Measurements from ENCODE around the gene PLD4. TPM values are rescaled to one million over a fixed set of nuclear protein-coding genes. Genes with fewer than 3 reads are reported as not detected.

PLD4 gene
- total and polyA plus RNA-seq, 2 of the 8 experiments (the other 6 are each of a cell fraction or from before 2014, with no cell fraction given), result 0.05 TPM; not detected in 1

- no peaks in the 10 kb centered on the region for H3K79me1 ChIP-seq (ENCODE audit: low read depth, low read length)
- H3K9me3 ChIP-seq (ENCODE audit: insufficient read depth in 2 of 2, low read depth in 1 of 2, low read length in 1 of 2), result peaks cover 0 to 56% of the 10 kb centered on the region in 2 experiments; a peak in 1 of 4 replicates
- H3K23ac ChIP-seq (ENCODE audit: insufficient read length), result no peak overlapping the region
- CTCF ChIA-PET (ENCODE audit: partially characterized antibody), result no interaction called here
- H3K27ac ChIP-seq (ENCODE audit: low read depth, low read length), result no peak overlapping the region
- H3K56ac ChIP-seq (replicated peaks; ENCODE audit: insufficient read length, low read depth, low read length), result no peak overlapping the region
- no peak overlapping the region for H4K5ac ChIP-seq (ENCODE audit: insufficient read length, low read depth, low read length)
- H3K9ac ChIP-seq (replicated peaks in 1 of 4; ENCODE audit: extremely low read depth in 1 of 4, low read depth in 3 of 4, low read length in 3 of 4), result no peak overlapping the region
- POLR2A ChIA-PET (ENCODE audit: partially characterized antibody), result no interaction called here
- H4K20me1 ChIP-seq (replicated peaks in 1 of 2; ENCODE audit: control insufficient read depth in 1 of 2, insufficient read depth in 2 of 2, low read length in 2 of 2), result no peaks in the 10 kb centered on the region
- 73% methylated on average over 16 of the region's 17 CpGs; no CpG with 5 or more reads in 1 of the 2 experiments for WGBS, 2 experiments (ENCODE audit: extremely low coverage in 1 of 2, insufficient coverage in 1 of 2, insufficient read length in 1 of 2, insufficient replicate concordance in 2 of 2, low coverage in 1 of 2, low lambda C conversion rate in 2 of 2, missing lambda C conversion rate in 1 of 2)
- no peaks in the 10 kb centered on the region for H3K4me1 ChIP-seq (replicated peaks in 1 of 4; ENCODE audit: control insufficient read depth in 3 of 4, insufficient read depth in 4 of 4, low read length in 3 of 4)
- FAIRE-seq, result no peak
- H3K79me2 ChIP-seq (ENCODE audit: control insufficient read depth in 1 of 2, insufficient read depth in 2 of 2, low read length in 2 of 2), result no peaks in the 10 kb centered on the region
- no peak overlapping the region for H3K4me3 ChIP-seq (ENCODE audit: extremely low read depth in 1 of 4, insufficient read depth in 2 of 4, low read depth in 3 of 4, low read length in 4 of 4)
- TF ChIP-seq TEAD4 (IDR thresholded peaks at IDR 0.05; ENCODE audit: low read depth, low read length), result no peak
- no peak for TF ChIP-seq TBP (IDR thresholded peaks at IDR 0.05; ENCODE audit: low read depth, low read length)
- no peak for TF ChIP-seq JUND (IDR thresholded peaks at IDR 0.05; ENCODE audit: low read length)
- TF ChIP-seq SAP30 (IDR thresholded peaks at IDR 0.05; ENCODE audit: insufficient read depth, insufficient replicate concordance, low read length), result no peak
- no peak for TF ChIP-seq YY1 (IDR thresholded peaks at IDR 0.05; ENCODE audit: low read depth, low read length)
- no peak for TF ChIP-seq JUN (IDR thresholded peaks at IDR 0.05; ENCODE audit: low read depth, low read length)
- TF ChIP-seq KDM5A (IDR thresholded peaks at IDR 0.05; ENCODE audit: low read length), result no peak
- H3K4me2 ChIP-seq (ENCODE audit: insufficient read depth in 1 of 2, low read depth in 2 of 2, low read length in 2 of 2), result no peak overlapping the region
- no peak overlapping the region for H2BK5ac ChIP-seq (ENCODE audit: low read depth, low read length)
- no peak overlapping the region for H2AK5ac ChIP-seq (ENCODE audit: low read depth, low read length)
- no peak overlapping the region for H2BK20ac ChIP-seq (ENCODE audit: low read length)
- no peak overlapping the region for H3K14ac ChIP-seq (ENCODE audit: insufficient read length)
- no peak overlapping the region for H4K8ac ChIP-seq (ENCODE audit: extremely low read depth, insufficient read depth, low read length)
- H2BK12ac ChIP-seq (ENCODE audit: low read depth, low read length), result no peak overlapping the region
- no peaks in the 10 kb centered on the region for H3K23me2 ChIP-seq (ENCODE audit: low read depth, low read length)
- H3K4ac ChIP-seq (replicated peaks; ENCODE audit: insufficient read length, low read depth, low read length), result no peak overlapping the region
- no peaks in the 10 kb centered on the region for H3K27me3 ChIP-seq (replicated peaks in 1 of 4; ENCODE audit: control insufficient read depth in 3 of 4, extremely low read depth in 1 of 4, insufficient read depth in 3 of 4, low read length in 3 of 4)
- DNase-seq (ENCODE audit: low read depth in 1 of 2, low spot score in 2 of 2), result no peak
- H2AFZ ChIP-seq (ENCODE audit: low read length), result no peak overlapping the region
- H2BK15ac ChIP-seq (ENCODE audit: low read length), result no peak overlapping the region
- no peak overlapping the region for H4K91ac ChIP-seq (replicated peaks; ENCODE audit: insufficient read length, low read length)
- H2BK120ac ChIP-seq (replicated peaks; ENCODE audit: low read depth, low read length), result no peak overlapping the region
- no peak overlapping the region for H3K18ac ChIP-seq (ENCODE audit: extremely low read depth, low read length)
- H3K36me3 ChIP-seq (ENCODE audit: control insufficient read depth in 2 of 4, insufficient read depth in 4 of 4, low read length in 3 of 4), result no peaks in the 10 kb centered on the region
These were observed 25.3 kb downstream of the PLD4 start for GRCh38 chr14:104950021-104950420.

Data from H1 (cell line).